Endometrial microvascular endothelial cells (primary cell): Measurements from ENCODE around the gene MED31. TPM values are rescaled to one million over a fixed set of nuclear protein-coding genes. Genes with fewer than 3 reads are reported as not detected.
"Not testable (repeated sequence)": the region's sequence is repeated elsewhere in the genome, so short reads cannot be mapped to it uniquely, and the experiment has no call there.

ENCODE experiments used
- in situ Hi-C: cut with HindIII; loops from 2 replicates; pipeline ENCODE4 v1.10.0; 2017; ENCODE audit warnings: low sequenced_read_pairs, low pct_unique_long_range_greater_than_20kb; ENCODE audit errors: inconsistent ontology term
- total RNA-seq: library from RNA; depleted of rRNA; stranded (reverse); fragments of >200 nt; gene quantifications from one replicate; pipeline ENCODE4 v1.2.3, GENCODE V29; 2015; ENCODE audit errors: inconsistent ontology term

The MED31 gene
- 15.7 TPM for total RNA-seq

DNA sequence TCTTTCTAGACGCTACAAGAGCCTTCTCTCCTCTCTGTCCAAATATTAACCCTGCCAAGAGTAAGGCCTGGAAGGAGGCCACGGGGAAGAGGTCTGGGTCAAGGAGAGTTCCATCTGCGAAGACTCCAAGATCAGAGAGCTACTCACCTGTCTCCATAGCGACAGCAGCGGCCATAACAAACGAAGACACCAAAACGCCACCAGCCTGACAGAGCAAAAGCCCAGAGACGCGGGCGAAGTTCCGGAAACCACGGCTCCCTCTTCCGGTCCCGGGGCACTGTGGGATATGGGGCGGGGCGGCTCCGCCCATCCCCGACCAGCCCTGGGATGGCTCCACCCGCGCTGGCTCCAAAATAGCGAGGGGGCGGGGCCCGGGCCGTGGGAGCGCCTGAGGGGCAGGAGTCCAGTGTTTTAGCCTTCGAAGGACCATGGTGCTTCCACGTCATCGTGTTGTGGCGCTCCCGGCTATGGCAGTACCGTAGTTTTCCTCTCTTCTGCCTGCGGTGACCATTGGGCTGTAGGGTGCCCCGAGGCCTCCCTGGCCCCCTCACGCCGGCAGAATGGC lies at the start of gene MED31, which contains the start of gene C17orf100:
TSS of gene MED31 (minus strand) at position 252 of the 565 bp plus-strand sequence. CDS start at position 175, 77 bp downstream.
TSS of gene C17orf100 (plus strand) at position 409 of the 565 bp plus-strand sequence. CDS start at position 561, 152 bp downstream.
- in situ Hi-C loops, result no loop called here

DNA sequence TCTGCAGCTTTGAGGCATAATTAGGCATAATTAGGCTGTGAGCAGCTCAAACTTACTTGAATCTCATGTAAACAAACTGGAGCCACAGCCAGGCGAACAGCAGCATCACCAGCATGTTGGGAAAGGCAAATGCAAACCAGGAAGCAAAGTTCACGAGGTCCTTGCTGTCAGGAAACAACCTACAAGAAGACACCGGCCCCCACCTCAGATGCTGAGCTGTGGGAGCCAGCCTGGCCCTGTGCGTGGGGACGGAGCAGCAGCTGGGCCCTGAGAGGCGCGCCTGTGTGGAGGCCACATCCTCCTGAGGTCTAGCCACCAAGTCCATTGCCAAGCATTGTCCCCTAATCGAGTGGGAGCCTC lies 49.5 kb upstream of the MED31 start:
- in situ Hi-C loops, result no loop called here

DNA sequence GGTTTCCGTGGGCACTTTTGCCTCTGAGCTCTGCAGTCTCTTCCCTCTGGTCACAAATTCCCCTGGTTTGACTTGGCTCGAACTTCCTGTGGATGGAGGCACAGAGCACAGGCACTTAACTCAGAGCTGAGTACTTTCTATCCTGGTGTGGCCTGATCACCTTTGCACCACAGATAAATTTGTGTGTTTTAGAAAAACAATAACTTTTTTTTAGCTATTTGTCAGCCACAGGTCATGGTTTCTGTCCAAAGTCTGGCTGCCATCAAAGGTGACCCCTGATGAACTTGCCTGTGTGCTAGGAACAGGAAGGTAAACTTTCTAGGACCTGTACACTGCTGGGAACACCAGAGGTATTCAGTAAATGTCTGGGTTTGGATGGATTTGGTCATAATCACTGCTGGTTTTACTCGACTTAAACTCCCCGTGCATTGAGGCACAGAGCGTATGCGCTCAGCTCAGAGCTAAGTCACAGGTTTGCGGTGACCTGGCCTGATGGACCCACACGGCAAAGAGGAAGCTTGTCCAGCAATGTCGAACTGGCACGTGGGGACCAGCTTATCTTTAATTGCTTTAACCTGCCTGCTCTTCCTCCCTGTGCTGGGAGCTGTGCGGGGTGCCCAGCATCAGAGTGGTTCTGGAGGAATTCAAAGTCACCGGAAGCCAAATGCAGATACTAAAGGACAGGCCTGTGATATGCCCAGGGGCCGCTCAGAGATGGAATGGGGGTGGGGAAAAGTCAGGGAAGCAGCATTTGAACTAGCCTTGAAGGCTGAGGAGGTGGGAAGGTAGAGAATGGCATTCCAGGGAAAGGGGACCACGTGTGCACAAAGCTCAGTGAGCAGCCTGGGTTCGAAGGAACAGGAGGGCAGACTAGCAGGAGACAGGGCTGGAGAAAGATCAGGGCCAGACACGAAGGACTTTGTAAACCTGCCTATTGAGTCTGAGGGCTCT lies 48.9 kb upstream of the MED31 start:
- in situ Hi-C loops, result no loop called here

DNA sequence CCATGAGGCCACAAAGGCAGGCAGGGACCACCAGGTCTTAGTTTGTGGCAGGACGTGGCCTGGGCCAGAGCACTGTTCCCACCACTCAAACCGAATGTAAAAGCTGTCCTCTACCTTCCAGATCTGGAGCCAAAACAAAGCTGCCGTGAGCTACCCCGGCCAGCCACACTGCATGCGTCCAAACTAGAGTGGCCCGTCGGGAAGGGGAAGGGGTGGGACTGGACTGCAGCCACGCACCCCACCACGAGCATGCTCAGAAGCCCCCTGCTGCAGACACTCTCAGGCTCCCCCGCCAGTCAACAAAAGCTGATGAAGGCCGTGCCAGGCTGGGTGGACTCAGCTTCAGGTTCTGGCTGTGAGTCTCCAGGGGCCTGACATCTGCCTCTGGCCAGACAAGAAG lies 46.6 kb upstream of the MED31 start:
- in situ Hi-C loops, result no loop called here

DNA sequence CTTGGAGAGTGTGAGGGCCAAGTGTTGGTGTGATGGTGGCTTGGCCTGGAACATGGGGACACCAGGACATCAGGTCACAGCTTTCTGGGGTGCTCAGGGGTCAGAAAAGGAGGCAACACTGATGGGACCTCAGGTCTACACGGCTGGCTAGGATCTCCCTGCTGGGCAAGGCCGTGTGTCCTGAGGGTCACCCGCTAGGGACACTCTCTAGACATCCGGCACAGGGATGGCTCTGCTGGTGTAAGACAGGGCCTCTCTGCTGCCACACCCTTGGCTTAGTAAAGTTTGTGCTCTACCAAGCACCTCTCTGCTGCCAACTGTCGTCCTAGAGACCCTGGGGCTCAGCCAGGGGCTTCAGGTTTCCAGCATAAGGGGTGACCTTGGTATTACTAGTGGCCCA lies 45.5 kb upstream of the MED31 start:
- in situ Hi-C loops, result no loop called here

DNA sequence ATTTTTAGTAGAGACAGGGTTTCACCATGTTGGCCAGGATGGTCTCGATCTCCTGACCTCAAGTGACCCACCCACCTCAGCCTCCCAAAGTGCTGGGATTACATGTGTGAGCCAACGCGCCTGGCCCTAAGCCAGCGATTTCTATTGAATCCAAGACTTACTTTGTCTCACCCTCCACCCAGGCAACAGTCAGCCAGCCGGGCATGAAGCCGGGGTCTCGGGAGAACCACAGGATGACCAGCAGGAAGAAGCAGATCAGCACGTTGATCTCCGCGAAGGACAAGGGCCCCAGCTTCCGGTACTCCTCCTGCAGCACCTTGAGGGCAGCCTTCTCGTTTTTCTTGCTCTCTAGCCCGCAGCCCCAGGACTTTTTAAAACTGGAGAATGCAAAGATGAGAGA lies 44.2 kb upstream of the MED31 start:
- in situ Hi-C loops, result no loop called here

DNA sequence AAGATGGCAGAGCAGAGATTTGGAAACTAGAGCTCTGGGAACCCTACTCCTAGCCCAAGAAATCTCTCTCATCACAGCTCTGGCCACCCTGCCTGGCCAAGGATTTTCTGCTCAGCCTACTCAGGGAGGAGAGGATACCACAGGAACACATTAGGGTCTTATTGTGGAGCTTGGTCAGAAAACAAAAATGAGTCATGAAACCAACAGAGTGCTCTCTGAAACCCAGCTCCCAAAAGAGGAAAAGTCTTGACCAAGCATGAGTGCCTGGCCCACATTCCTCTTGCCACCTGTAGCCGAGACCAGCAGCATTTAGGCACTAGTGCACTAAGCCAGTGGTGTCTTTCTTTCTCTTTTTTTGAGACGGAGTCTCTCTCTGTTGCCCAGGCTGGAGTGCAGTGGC lies 43.6 kb upstream of the MED31 start:
- in situ Hi-C loops, result no loop called here

DNA sequence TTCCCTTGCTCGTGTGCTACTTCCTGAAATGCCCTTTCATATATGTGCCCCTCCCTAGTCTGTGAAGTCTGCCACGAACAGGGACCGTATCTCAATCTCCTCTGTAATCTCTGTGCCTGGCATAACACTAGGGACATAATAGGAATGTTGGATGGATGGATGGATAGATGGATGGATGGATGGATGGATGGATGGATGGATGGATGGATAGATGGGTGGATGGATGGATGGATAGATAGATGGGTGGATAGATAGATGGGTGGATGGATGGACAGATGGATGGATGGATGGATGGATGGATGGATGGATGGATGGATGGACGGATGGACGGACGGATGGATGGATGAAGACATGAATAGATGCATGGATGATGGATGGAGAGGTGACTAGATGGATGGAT lies 40.6 kb upstream of the MED31 start:
- in situ Hi-C loops, result not testable (repeated sequence)

DNA sequence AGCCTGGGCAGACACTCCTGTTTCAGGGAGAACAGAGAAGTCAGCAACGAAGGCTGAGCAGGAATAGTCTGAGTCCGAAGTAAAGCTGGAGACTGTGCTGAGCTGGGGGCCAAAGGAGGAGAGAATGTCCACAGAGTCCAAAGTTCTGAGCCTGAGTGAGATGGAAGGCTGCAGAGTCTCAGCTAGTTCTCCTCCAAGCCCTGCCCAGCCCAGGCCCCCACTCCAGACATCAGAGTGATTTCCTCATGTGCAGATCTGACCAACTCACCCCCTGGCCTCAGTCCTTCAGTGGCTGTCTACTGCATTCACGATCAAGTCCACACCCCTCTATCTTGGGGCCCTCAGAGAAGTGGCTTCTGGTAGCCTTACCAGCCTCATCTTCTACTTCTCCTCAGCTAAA lies 40.1 kb upstream of the MED31 start:
- in situ Hi-C loops, result no loop called here

DNA sequence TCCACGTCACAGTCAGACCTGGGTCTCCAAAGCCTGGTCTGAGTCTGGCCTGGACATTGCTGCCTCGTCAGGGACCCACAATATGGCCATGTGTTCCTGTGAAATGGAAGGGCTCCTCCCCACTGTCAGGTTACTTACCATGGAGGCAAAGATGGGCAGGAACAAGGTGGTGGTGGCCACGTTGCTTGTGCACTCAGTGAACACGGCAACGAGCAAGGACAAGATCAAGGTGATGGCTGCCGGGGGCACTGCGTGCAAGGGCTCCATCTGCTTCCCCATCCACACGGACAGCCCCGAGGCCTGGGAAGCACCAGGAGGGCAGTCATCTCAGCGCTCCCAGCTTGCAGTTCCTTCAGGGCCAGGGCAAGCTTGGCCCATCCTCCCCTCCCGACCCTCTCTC lies 39.2 kb upstream of the MED31 start:
- in situ Hi-C loops, result no loop called here

DNA sequence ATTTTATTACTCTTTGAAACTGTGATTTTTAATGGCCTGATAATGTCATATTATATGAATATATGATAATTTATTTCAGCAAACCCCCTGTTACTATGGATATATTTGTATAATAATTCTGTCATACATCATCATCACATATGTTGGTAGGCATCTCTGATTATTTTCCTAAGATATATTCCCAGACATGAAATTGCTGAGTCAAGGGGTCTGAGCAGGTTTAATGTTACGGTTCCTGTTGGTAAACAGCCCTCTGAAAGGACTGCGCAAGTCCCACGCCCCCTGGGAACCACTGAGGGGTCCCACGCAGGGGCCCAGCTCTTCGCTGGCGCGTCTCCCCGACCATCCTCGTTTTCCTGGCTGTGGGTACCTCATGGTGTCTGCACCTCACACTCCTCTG lies 37.5 kb upstream of the MED31 start:
- in situ Hi-C loops, result no loop called here

DNA sequence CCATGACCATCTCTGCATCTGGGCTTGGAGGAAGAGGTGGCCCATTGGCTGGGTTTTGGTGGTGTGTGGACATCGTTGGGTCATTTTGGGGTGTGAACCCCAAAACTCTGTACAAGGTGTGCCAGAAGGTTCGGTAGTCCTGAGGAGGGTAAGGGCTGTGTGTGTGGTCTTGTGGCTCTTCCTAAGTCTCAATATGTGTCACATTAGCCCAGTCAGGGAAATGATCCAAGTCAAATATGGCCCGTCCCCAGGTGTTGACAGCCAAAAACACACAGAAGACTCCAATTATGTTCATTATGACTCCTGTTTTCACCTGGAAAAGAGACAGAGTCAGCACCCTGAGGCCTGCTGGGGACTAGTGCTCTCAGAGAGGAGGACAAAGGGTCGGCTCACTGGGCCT lies 34.6 kb upstream of the MED31 start:
- in situ Hi-C loops, result no loop called here

DNA sequence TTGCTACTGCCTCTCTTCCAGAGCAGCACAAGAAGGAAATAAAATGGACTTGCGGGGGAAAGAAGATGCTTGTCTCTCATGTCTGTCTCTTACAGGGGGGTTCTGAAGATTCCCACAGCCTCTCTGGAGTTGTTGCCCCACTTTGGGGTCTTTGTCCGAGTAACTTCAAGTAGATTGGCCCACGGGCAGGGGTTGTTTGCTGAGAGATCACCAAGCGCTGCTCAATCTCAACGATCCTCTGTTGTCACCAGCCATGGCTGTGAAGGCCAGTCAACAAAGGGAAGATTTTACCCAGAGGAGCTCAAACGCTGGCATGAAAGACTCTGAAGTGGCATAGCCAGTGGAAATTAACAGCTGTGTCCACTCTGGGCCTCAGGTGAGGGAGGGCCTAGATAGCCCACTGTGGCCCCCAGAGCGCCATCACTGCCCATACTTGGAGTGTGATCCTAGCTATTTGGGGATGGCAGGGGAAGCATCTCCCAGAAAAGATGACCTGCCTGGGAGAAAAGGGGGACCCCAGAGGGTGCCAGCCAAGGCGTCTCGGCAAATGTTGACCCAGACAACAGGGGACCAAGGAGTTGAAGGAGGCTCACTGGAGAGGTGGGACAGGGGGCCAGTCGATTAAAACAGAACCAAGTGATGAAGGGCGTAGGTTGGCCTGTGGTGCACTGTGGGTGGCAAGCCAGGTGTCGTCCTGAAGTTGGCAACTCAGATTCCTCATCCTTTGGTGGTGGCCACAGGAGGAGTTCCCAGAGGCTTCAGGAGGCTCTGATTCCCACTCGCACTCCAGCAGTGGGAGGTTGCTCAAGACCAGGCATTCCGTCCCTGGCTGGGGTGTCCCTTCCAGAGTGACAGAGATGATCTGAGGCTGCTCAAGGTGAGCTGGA lies 33.7 kb upstream of the MED31 start:
- in situ Hi-C loops, result no loop called here

DNA sequence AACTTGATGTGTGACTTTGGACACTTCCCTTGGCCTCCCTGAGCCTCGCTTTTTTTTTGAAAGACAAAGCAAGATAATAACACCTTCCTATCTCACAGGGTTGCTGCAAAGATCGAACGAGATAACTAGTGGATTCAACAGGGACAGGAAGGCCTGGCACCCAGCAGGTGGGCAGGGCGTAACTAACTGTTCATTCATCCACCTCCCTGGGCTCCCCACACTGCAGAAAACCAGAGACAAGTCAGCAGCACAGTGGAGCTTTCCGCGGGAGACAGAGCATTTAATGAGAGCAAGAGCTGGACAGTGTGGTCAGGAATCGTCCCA lies 33.0 kb upstream of the MED31 start:
- in situ Hi-C loops, result no loop called here

DNA sequence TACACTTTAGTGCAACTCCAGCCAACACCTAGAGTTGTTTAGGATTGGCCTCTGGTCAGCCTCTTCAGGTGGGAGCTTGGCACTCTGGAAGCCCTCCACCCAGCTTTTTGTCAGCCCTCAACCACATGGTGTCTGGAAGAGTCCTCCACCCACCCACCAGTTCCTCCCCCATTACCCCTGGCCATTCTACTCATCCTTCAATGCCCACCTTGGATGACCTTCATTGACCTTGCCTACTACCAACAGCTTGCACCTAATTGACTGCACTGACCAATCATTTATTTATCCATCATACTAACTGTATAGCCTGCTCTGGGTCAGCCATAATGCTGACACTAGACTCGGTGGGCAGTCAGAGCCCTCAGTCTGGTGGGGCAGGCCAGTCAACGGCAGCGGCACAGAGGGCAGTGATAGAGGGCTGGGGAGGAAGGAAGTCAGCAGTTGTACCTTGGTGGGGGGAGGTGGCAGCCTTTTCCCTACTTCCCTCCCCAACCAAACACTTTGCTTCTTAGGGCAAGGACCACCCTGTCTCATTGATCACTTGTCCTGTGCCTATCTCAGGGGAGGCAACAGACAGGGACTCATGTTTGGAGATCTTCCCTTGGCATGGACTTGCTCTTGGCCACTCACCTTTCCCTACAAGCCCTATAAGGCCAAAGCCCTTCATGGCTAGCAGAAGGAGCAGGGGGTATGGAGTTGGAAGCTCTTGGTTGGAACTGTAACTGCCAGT lies 32.5 kb upstream of the MED31 start:
- in situ Hi-C loops, result no loop called here

DNA sequence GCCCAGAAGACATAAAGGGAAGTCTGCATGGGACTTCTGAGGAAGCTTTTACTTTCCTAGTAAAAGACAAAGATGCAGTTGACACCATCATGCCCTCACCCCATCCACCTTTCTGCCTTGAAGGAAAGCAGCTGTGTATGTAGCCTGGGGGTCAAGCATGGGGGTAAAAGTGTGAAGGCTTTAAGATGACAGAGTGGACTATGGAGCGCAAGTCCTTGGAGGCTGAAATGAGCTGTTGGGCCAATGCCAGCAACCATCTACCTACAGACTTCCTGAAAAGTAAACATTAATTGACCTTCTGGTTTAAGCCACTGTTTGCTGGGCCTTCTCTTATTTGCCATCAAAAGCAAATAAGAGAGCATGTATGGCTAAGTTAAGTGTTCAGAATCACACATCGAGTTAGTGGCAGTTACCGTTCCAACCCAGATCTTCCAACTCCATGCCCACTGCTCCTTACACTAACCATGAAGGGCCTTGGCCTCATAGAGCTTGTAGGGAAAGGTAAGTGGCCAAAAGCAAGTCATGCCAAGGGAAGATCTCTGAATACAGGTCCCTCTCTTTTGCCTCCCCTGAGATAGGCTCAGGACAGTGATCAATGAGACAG lies 31.8 kb upstream of the MED31 start:
- in situ Hi-C loops, result no loop called here

DNA sequence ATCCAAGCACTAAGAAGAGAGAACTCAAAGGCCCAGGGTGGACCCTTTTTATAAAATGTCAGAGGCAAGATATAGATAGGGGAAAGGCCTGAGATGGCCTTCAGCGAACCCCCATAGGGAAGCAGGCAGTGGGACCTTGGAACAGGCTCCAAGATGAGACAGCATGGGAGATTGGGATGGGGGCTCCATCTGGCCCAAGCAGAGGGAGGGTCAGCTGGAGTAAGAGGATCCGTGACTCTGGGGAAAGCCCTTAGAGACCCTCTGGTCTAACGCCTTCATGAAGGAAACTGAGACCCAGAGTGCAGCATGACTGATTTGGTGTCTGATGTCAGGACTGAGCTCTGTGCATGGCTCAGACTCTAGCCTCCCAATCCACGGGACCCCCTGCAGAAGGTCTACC lies 30.9 kb upstream of the MED31 start:
- in situ Hi-C loops, result no loop called here

DNA sequence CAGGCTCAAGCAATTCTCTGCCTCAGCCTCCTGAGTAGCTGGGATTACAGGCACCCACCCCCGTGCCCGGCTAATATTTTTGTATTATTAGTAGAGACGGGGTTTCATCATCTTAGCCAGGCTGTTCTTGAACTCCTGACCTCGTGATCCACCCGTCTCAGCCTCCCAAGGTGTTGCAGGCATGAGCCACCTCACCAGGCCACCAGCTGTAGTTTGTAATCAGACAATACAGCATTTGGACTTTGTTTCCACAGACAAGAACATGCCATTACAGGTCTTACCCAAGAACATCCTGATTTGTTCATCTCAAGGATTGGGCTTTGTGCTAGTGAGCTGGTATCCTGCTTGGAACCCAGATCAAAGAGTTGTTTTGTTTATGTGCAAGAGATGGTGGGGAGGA lies 30.3 kb upstream of the MED31 start:
- in situ Hi-C loops, result no loop called here

DNA sequence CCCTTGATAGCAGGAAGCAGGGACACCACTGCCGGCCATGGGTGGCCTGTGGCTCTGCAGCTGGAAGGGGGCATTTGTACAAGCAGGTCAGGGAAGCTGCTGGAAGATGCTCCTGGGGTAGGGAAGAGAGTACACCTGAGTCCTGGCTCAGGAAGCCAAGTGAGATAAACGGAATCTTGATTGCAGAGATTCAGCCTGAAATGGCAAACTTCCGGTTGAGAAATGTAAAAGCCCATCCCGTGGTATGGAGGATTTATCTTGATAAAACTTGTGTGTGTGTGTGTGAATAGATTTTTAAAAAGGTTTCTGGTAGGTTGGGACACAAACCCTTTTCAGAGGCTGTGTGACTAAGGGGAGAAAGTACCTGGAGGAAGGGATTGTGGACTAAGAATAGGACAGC lies 29.8 kb upstream of the MED31 start:
- in situ Hi-C loops, result no loop called here
